GM13977 (cell line): ENCODE measurements around the gene TBC1D22A.

Source experiments
- DNase-seq: peaks from one replicate; pipeline ENCODE4 v3.0.0; 2012; ENCODE audit warnings: low spot score
- CTCF ChIP-seq: IDR thresholded peaks from 2 replicates; pipeline ENCODE4 v1.5.1; 2012; ENCODE audit warnings: mild to moderate bottlenecking, control low read depth; ENCODE audit not compliant: insufficient read depth; ENCODE audit errors: extremely low read depth, missing control alignments
- in situ Hi-C: fragments of 300-500 bp; cut with MboI; formaldehyde crosslinking; loops from one replicate; pipeline ENCODE4 v1.12.0; 2022; ENCODE audit warnings: low sequenced_read_pairs, low pct_unique_long_range_greater_than_20kb, mixed read lengths, inconsistent platforms; ENCODE audit not compliant: unreplicated experiment

Gene TBC1D22A

GRCh38 chr22:47146941-47147340, 384.5 kb downstream of the TBC1D22A start:
- no peak for DNase-seq
- in situ Hi-C loops = no loop called here
- no peak for TF ChIP-seq CTCF

GRCh38 chr22:47147572-47147971, 385.1 kb downstream of the TBC1D22A start:
- TF ChIP-seq CTCF = no peak
- DNase-seq = no peak
- in situ Hi-C loops = no loop called here

GRCh38 chr22:47148510-47148909, 386.1 kb downstream of the TBC1D22A start:
- DNase-seq = no peak
- in situ Hi-C loops = no loop called here
- TF ChIP-seq CTCF = no peak

- DNase-seq = no peak
- in situ Hi-C loops = no loop called here
- no peak for TF ChIP-seq CTCF
Measured at GRCh38 chr22:47148956-47149728, 386.7 kb downstream of the TBC1D22A start.

GRCh38 chr22:47149976-47150375, 387.5 kb downstream of the TBC1D22A start:
- DNase-seq = no peak
- in situ Hi-C loops = no loop called here
- TF ChIP-seq CTCF = no peak

GRCh38 chr22:47150426-47150825, 388.0 kb downstream of the TBC1D22A start:
- DNase-seq = no peak
- in situ Hi-C loops = no loop called here
- TF ChIP-seq CTCF = no peak
